Uterus (tissue), 2 donors: ENCODE data around the gene PTPRN2.

Experiments used
- CTCF ChIP-seq, 4 experiments: fragments of 200-600 bp in 2 of 4; fragments of 450-650 bp in 2 of 4; sonication (generic) in 2 of 4; IDR thresholded peaks; one replicate each; pipeline ENCODE4 v1.5.1; 2016 to 2019; ENCODE audit warnings: antibody characterized with exemption in 4 of 4, mild to moderate bottlenecking in 2 of 4, moderate library complexity in 1 of 4
- POLR2A ChIP-seq, 2 donors: fragments of 450-650 bp; IDR thresholded peaks; one replicate each; pipeline ENCODE4 v1.6.1; 2016; ENCODE audit warnings: antibody characterized with exemption in 2 of 2, mild to moderate bottlenecking in 1 of 2, moderate library complexity in 1 of 2

GRCh38 chr7:157874208-157874816 is 713.3 kb downstream of the PTPRN2 start:
- TF ChIP-seq CTCF (IDR thresholded peaks at IDR 0.05) = no peak
- TF ChIP-seq POLR2A (IDR thresholded peaks at IDR 0.05) = no peak
